A673 (cell line): ENCODE measurements around the gene FAM163A. TPM values are rescaled to one million over a fixed set of nuclear protein-coding genes. Genes with fewer than 3 reads are reported as not detected.

ENCODE experiments used
- BruUV-seq: library from RNA; stranded (reverse); fragments of 400-500 nt; replicated peaks from 2 replicates; lab custom pipeline; 2021; lab: Mats Ljungman, UMichigan
- CTCF ChIA-PET: fragments of 300-600 bp; sonication (Branson Sonifier 250); formaldehyde crosslinking; loops from one replicate; lab custom pipeline; 2022; ENCODE audit warnings: antibody characterized with exemption; lab: Charles Lee
- POLR2A ChIA-PET: fragments of 300-600 bp; sonication (Branson Sonifier 250); formaldehyde crosslinking; loops from one replicate; lab custom pipeline; 2022; ENCODE audit warnings: antibody characterized with exemption; ENCODE audit not compliant: low non-redundant PET; lab: Charles Lee
- DNase-seq: peaks from one replicate; pipeline ENCODE4 v3.0.0-alpha.2; 2015; ENCODE audit warnings: low spot score
- H3K27ac ChIP-seq: fragments of 200-600 bp; sonication (generic); 2 replicates; pipeline ENCODE4 v1.5.1; 2016; ENCODE audit warnings: mixed run types, low read depth, mild to moderate bottlenecking, mixed read lengths, antibody characterized with exemption, low read length; ENCODE audit not compliant: poor library complexity, severe bottlenecking
- H3K27me3 ChIP-seq: fragments of 200-600 bp; sonication (generic); replicated peaks from 2 replicates; pipeline ENCODE4 v1.6.1; 2017; ENCODE audit warnings: mixed run types, low read depth, mild to moderate bottlenecking, mixed read lengths, antibody characterized with exemption, low read length; ENCODE audit not compliant: insufficient read depth, poor library complexity
- H3K36me3 ChIP-seq: fragments of 200-600 bp; sonication (generic); 2 replicates; pipeline ENCODE4 v1.6.1; 2016; ENCODE audit warnings: mixed run types, mild to moderate bottlenecking, mixed read lengths, antibody characterized with exemption, low read length; ENCODE audit not compliant: insufficient read depth, poor library complexity, severe bottlenecking
- H3K4me1 ChIP-seq: fragments of 200-600 bp; sonication (generic); 2 replicates; pipeline ENCODE4 v1.6.1; 2017; ENCODE audit warnings: mixed run types, mild to moderate bottlenecking, mixed read lengths, antibody characterized with exemption, low read length; ENCODE audit not compliant: insufficient read depth, poor library complexity, severe bottlenecking
- H3K4me3 ChIP-seq: fragments of 200-600 bp; sonication (generic); 2 replicates; pipeline ENCODE4 v1.5.1; 2016; ENCODE audit warnings: low read depth, mixed run types, mild to moderate bottlenecking, mixed read lengths, low read length; ENCODE audit not compliant: poor library complexity, severe bottlenecking
- H3K9me3 ChIP-seq: fragments of 200-600 bp; sonication (generic); 2 replicates; pipeline ENCODE4 v1.6.1; 2016; ENCODE audit warnings: mixed run types, low read depth, mild to moderate bottlenecking, mixed read lengths, antibody characterized with exemption, low read length; ENCODE audit not compliant: poor library complexity, severe bottlenecking
- CTCF ChIP-seq: fragments of 300-800, 200-600 bp; sonication (generic); conservative IDR thresholded peaks from 2 replicates; pipeline ENCODE4 v1.5.1; 2017; ENCODE audit warnings: low read depth, mild to moderate bottlenecking, antibody characterized with exemption, low read length, moderate library complexity, mixed read lengths
- EZH2 ChIP-seq: fragments of 200-600 bp; sonication (generic); IDR thresholded peaks from 2 replicates; pipeline ENCODE4 v1.6.1; 2017; ENCODE audit warnings: borderline replicate concordance, low read depth, mild to moderate bottlenecking, mixed read lengths, antibody characterized with exemption, low read length; ENCODE audit not compliant: poor library complexity, severe bottlenecking
- intact Hi-C: fragments of 100-400 bp; cut with micrococcal nuclease; formaldehyde crosslinking; loops from one replicate; pipeline ENCODE4 v1.10.0; 2022; ENCODE audit not compliant: unreplicated experiment
- total RNA-seq: library from RNA; stranded (reverse); gene quantifications from 2 replicates; pipeline ENCODE4 v1.2.3, GENCODE V29; 2021

The FAM163A gene
- total RNA-seq, 1 experiment from 2014 or later, result not detected

- intact Hi-C loops, result no loop called here
- TF ChIP-seq CTCF, result no peak
- TF ChIP-seq EZH2, result no peak
- POLR2A ChIA-PET, result no interaction called here
- H3K4me3 ChIP-seq, result no peak overlapping the region
- no peaks in the 10 kb centered on the region for H3K27me3 ChIP-seq
- no TSS peak for BruUV-seq
- H3K4me1 ChIP-seq, result no peaks in the 10 kb centered on the region
- CTCF ChIA-PET, result interaction anchor here (1.0 kb wide), 1 partner anchor 27 kb away, joined by 3 read pairs; no protein-coding TSS in a partner anchor
- no peaks in the 10 kb centered on the region for H3K36me3 ChIP-seq
- no peak overlapping the region for H3K27ac ChIP-seq
- H3K9me3 ChIP-seq, result no peaks in the 10 kb centered on the region
- DNase-seq, result peak; percentile 17
These were observed 44.0 kb downstream of the FAM163A start for GRCh38 chr1:179786815-179787685.

GRCh38 chr1:179788259-179788658, 45.2 kb downstream of the FAM163A start:
- no peaks in the 10 kb centered on the region for H3K4me1 ChIP-seq
- intact Hi-C loops, result no loop called here
- H3K4me3 ChIP-seq, result no peak overlapping the region
- no peaks in the 10 kb centered on the region for H3K36me3 ChIP-seq
- no peak overlapping the region for H3K27ac ChIP-seq
- CTCF ChIA-PET, result interaction anchor here (1.0 kb wide), 1 partner anchor 26 kb away, joined by 3 read pairs; no protein-coding TSS in a partner anchor
- POLR2A ChIA-PET, result no interaction called here
- DNase-seq, result no peak
- TF ChIP-seq EZH2, result no peak
- no peak for TF ChIP-seq CTCF
- no TSS peak for BruUV-seq
- H3K9me3 ChIP-seq, result no peaks in the 10 kb centered on the region
- H3K27me3 ChIP-seq, result no peaks in the 10 kb centered on the region

- ChIA-PET POLR2A (no interaction called here), CTCF (no interaction called here)
- H3K4me1 ChIP-seq, result no peaks in the 10 kb centered on the region
- TF ChIP-seq CTCF, result no peak
- no peak for TF ChIP-seq EZH2
- intact Hi-C loops, result no loop called here
- H3K36me3 ChIP-seq, result no peaks in the 10 kb centered on the region
- no TSS peak for BruUV-seq
- no peak overlapping the region for H3K4me3 ChIP-seq
- no peak for DNase-seq
- H3K9me3 ChIP-seq, result no peaks in the 10 kb centered on the region
- no peak overlapping the region for H3K27ac ChIP-seq
- no peaks in the 10 kb centered on the region for H3K27me3 ChIP-seq
These were observed 50.2 kb downstream of the FAM163A start for GRCh38 chr1:179793281-179793680.
